GM19239 (cell line): Measurements from ENCODE around the gene SLC9A2.

Experiments used
- DNase-seq: peaks from one replicate; pipeline ENCODE4 v3.0.0; 2011; ENCODE audit warnings: low spot score; ENCODE audit not compliant: insufficient read length
- FAIRE-seq: peaks from 2 replicates; lab custom pipeline; 2011; peaks lifted over from hg19 to GRCh38; lab: Jason Lieb, UNC

The SLC9A2 gene

GRCh38 chr2:102667072-102667471 lies 47.7 kb downstream of the SLC9A2 start:
- no peak for FAIRE-seq
- DNase-seq, result no peak

DNA sequence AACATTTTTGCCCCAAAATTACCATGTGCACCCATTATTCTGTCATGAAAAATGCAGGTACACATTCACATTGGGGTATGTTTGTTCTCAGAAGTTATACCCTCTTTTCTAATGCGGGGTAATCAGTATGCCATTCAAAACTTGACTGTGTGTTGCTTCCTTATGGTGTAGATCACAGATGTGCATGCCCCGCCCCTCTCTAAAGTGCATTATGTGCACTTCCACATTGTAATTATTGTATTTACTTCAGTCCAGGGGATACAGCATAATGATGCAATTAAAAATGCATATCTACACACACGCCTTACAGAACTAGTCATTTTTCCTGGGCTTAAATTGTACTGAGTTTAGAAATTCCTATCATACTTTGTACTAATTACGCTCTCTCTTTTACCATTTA lies 48.8 kb downstream of the SLC9A2 start:
- FAIRE-seq, result no peak
- DNase-seq, result no peak

DNA sequence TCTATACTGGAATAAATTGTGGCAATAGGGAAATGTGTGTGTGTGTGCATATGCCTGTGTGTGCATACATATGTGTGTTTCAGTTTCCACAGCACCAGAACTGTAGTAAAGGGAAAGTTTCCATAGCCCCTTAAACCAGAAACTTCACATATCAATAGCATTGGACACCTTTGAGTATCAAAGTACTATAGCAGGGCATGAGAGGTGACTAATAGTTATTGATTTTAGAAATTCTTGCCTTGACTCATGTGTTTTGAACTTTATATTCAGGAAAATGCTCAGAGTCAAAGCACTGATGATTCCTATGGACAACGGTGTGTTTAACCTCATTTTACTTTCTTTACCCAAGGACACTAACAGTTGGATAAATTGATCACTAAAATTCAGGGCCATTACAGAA lies 50.0 kb downstream of the SLC9A2 start:
- no peak for FAIRE-seq
- DNase-seq, result no peak

- FAIRE-seq, result no peak
Measured at GRCh38 chr2:102672107-102672776, 52.9 kb downstream of the SLC9A2 start.

GRCh38 chr2:102674370-102674769 lies 55.0 kb downstream of the SLC9A2 start:
- no peak for FAIRE-seq

More at GRCh38 chr2:102672107-102672776, 52.9 kb downstream of the SLC9A2 start:
- no peak for DNase-seq

DNA sequence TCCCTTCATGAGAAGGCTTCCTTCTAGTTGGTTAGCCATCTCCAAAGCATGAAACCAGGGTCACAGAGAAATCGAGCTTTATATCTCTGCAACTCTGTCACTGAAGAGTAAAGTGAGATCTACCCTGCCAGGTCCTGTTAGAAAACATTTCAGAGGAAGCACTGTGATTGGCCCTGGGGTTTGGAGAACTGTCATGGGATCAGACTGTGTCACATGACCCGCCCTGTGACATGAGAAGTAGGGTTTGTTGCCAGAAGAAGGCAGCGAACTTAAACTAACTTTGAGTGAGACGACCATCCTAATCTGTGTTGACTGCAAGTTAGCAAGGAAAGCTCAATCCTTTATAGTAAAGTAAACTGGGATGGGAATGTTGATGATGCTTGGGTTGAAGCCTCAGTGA lies 55.5 kb downstream of the SLC9A2 start:
- FAIRE-seq (no peak), DNase-seq (no peak)

More at GRCh38 chr2:102674370-102674769, 55.0 kb downstream of the SLC9A2 start:
- DNase-seq, result no peak

GRCh38 chr2:102677244-102678215 lies 58.2 kb downstream of the SLC9A2 start:
- no peak for FAIRE-seq
- DNase-seq, result no peak

DNA sequence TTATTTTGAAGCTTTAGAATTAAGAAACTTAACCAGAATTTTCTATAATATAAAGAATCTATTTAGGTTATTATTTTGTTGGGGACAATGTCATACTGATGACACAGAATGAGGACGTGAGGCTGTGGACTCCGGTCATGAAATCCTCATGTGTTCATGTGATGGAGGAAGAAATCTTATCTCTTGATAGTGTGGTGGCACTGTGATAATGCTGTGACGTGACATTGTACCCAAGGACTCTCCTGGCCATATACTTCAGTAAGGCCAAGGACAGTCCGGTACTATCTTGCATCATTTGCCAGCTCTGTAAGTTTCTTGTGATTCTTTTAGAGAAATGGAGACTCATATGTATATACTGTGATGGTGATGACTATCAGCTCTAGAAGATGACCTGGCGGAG lies 59.1 kb downstream of the SLC9A2 start:
- no peak for FAIRE-seq
- DNase-seq, result no peak

- DNase-seq, result no peak
- peak; percentile 62 for FAIRE-seq
Measured at GRCh38 chr2:102686479-102687439, 67.4 kb downstream of the SLC9A2 start.

DNA sequence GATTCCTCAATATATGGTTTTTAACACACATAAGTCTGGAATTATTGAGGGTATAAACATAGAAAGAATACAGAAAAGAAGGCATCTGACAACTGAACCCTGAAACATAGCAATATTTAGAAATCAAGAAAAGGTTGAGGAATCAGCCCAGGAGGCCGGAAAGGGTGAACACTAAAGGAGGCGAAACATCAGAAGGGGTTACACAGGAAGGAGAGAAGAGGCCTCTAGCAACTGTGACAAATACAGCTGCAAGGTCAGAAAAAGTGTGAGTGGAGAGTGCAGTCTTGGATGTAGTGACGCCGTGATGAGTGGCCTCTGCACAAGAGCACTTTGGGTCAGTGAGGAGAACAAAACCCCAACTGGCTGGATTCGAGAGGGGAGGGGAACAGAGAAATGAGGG lies 70.7 kb downstream of the SLC9A2 start:
- DNase-seq (no peak), FAIRE-seq (no peak)

DNA sequence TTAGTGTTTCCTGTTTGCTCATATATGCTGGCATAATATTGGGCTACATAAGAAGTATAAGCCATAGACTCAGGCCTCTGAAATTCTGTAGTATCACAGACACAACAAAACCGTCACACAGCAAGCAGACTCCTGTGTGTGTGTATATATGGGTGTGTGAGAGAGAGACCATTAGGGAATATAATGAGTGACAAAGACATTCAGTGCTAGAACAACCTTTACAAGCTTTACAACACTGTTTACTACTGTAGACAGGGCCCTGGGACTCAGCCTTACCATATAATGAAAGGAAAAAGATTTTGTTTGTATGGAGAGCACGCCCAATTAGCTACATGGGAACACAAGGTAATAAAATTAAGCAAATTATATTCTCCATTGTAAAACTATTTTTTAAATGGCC lies 77.1 kb downstream of the SLC9A2 start:
- DNase-seq (no peak), FAIRE-seq (no peak)

DNA sequence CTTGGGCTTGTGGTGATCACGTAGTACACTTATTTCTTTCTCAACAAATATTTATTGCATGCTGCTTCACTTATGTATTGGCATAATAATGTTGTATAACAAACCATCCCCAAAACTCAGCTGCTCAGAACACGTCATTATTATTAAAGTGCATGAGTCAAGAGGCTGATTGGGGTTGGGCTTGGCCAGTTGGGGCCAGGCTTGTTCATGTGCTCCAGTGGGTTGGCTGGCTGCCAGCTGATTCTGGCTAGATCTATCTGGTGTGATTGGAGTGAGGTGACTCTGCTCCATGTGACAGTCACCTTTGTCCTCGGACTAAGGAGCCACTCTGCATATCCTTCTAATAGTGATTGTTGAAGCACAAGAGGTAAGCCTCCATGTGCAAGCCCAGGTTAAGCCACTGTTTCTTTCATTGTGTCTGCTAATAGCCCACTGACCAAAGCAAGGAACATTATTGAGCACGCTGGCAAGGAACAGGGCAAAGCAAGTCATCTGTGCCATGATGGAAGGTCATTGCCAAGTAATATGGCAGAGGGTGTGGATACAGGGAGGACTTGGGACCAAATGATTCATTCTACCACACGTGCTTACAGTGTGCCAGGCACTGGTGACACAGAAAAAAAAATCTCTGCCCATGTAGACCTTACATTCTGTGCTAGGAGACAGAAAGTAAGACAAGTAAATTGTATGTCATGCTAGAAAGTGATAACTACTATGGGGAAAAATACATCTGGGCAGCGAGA lies 79.2 kb downstream of the SLC9A2 start:
- no peak for DNase-seq
- no peak for FAIRE-seq

GRCh38 chr2:102703305-102703704 lies 84.0 kb downstream of the SLC9A2 start:
- no peak for FAIRE-seq
- DNase-seq, result no peak

GRCh38 chr2:102703748-102704147 lies 84.4 kb downstream of the SLC9A2 start:
- no peak for DNase-seq
- FAIRE-seq, result no peak

- DNase-seq, result no peak
Measured at GRCh38 chr2:102704531-102704930, 85.2 kb downstream of the SLC9A2 start.

DNA sequence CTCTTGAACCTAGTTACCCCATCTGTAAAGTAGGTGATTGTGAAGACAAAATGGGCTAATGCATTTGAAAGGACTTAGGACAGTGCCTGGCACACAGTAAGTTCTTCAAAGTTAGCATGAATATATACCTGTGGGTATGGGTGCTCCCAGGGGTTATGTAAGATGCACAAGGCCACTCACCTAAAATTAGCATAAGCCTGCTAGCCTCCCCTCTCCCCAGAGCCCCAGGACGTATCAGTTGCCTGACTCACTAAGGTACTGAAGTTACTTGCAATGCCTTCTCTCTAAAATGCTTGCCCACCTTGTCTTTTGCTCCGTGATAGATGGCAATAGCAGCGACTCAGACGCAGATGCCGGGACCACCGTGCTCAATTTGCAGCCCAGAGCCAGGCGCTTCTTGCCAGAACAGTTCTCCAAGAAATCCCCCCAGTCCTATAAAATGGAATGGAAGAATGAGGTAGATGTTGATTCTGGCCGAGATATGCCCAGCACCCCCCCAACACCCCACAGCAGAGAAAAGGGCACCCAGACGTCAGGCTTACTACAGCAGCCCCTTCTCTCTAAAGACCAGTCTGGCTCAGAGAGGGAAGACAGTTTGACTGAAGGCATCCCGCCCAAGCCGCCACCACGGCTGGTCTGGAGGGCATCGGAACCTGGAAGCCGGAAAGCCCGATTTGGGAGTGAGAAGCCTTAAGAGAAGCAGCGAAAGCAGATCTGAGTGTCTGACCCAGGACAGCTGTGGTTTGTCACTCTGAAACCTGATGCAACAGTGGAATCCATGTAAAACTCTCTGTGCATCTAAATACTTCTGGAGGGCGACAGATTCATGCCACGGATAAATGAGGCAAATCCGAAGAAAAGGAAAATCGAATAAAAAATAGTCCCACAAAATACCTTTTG lies 88.7 kb downstream of the SLC9A2 start:
- FAIRE-seq (no peak), DNase-seq (no peak)

More at GRCh38 chr2:102704531-102704930, 85.2 kb downstream of the SLC9A2 start:
- FAIRE-seq, result no peak

DNA sequence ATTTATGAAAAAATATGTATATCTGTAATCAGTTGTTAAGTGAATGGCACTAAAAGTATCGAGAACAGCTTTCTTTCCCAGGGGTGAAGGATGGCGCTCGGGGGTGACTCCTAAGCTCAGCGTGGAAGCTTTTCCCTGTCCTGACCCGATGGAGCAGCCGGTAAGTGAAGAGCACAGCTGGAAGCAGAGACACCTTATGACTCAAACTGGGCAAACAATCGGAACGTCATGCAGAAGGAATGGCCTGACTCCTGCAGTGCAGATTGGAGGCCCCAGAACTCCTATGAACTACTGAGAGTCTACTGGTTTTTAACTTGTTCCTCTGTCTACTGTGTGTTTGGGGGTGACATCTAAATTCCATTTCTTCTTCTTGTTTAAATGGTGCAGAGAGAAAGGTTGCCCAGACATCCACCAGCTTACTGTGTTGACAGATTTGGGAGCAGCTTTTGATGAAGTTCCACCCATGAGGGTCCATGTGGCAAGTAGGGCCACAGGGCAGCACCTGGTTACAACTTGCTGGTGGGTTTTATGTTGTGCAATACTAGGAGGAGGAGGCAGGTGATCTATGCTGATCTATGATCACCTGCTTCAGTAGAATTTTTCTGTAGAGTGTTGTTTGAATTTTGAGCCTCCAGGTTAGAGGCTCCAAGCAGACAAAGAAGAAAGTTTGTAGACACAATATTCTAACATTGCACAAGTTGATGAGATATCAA lies 89.7 kb downstream of the SLC9A2 start:
- no peak for DNase-seq
- no peak for FAIRE-seq
